HG03159 (cell line): Measurements from ENCODE around the gene GRN.
"Not testable (repeated sequence)": the region's sequence is repeated elsewhere in the genome, so short reads cannot be mapped to it uniquely, and the experiment has no call there.

Experiments
- ATAC-seq: cut with Tn5 transposase; IDR thresholded peaks from one replicate; pipeline ENCODE4 v1.9.1; 2021; ENCODE audit warnings: mild to moderate bottlenecking, moderate library complexity; ENCODE audit not compliant: unreplicated experiment

Gene GRN

DNA sequence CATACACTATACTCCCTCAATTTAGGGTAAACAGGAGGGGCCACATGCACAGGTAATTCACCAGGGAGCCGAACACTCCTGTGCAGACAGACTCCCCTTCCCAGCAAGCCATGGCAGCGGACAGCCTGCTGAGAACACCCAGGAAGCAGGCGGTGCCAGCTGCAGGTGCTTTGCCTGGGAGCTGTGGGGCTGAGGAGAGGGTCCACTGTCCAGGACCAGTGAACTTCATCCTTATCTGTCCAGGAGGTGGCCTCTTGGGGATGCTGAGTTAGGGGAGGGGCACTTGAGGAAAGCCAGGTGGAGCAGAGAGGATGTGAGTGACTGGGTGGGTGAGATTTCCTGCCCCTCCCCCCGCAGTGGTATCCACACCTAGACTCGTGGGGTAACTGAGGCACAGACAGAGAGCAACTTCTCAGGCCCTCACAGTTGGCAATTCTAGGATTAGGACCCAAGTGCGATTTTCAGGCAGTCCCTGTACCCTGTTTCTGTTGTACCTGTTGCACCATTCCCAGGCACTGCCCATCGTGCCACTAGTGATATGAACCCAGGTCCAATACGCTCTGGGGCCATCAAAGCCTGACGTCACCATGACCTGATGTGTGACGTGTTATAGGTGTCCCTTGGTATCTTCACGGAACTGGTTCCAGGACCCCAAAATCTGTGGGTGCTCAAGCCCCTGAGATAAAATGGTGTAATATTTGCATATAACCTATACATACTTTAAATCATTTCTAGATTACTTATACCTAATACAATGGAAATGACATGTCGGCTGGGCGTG lies 1.2 kb downstream of the GRN start:
- no peak for ATAC-seq

DNA sequence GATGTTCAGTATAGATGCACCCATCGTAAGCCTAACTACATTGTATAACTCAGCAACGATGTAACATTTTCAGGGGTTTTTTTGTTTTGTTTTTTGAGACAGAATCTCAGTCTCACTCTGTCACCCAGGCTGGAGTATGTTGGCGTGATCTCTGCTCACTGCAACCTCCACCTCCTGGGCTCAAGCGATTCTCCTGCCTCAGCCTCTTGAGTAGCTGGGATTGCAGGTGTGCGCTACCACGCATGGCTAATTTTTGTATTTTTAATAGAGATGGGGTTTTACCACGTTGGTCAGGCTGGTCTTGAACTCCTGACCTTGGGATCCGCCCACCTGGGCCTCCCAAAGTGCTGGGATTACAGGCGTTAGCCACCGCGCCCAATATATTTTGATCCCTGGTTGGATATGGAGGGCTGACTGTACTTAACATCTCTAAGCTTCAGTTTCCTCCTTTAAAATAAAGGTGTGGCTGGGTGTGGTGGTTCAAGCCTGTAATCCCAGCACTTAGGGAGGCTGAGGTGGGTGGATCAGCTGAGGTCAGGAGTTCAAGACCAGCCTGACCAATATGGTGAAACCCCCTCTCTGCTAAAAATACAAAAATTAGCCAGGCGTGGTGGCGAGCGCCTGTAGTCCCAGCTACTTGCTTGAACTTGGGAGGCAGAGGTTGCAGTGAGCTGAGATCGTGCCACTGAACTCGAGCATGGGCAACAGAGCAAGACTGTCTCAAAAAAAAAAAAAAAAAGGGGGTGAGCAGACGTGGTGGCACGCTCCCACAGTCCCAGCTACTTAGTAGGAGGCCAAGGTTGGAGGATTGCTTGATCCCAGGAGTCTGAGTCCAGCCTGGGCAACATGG lies 2.3 kb downstream of the GRN start:
- not testable (repeated sequence) for ATAC-seq

DNA sequence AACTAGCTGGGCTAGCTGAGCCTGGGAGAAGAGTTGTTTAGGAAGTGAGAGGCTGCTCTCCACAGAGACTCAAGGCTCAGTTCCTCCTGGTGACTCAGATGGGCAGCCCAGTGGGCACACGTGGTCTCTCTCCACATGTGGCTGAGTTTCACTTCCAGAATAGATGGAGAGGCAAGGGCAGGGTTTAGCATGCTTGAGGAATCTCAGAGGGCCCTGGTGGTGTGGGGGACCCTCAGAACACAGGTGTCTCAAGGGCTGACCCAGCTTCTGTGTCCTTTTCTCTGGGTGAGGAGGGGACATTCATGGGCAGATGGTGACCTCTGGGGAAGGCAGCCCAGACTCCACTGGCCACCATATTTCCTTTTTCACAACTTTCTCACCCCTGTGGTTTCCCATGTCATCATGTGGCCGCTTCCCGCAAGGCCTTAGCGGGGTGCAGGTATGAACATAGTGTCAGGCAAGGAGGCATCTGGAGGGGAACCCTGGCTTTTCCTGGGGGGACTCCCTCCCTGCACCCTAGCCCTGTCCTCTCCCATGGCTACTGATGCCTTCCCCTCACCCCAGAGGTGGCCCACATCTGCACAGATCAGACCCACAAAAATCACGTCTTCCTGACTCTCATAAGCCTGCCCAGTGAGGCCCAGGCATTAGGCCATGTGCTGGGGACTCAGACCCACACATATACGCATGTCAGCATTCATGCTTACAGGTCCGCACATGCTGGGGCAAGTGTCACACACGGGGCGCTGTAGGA lies 3.3 kb downstream of the GRN start:
- peak; percentile 55 for ATAC-seq

DNA sequence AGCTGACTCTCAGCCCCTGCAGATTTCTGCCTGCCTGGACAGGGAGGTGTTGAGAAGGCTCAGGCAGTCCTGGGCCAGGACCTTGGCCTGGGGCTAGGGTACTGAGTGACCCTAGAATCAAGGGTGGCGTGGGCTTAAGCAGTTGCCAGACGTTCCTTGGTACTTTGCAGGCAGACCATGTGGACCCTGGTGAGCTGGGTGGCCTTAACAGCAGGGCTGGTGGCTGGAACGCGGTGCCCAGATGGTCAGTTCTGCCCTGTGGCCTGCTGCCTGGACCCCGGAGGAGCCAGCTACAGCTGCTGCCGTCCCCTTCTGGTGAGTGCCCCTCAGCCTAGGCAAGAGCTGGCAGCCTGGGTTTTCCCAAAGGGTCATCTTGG lies 3.9 kb downstream of the GRN start:
- no peak for ATAC-seq

DNA sequence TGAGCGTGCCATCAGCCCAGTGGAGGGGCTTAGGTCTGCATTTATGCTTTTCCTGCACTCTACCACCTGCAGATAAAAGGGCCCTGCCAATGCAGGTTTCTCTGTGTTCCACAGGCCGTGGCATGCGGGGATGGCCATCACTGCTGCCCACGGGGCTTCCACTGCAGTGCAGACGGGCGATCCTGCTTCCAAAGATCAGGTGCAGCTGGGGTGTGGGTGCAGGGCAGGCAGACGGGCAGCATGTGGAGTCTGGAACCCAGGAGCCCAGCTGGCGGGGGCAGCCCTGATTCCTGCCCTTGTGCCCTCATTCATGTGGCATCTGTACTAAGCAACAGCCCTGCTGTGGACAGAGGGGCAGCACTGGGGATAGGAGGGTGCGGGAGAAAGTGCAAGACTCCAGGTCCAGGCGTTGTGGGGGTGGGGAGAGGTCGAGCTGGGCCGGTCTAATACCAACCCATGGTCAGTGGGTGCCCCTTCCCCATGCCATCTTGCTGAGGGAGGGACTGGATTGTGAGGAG lies 4.5 kb downstream of the GRN start:
- no peak for ATAC-seq

DNA sequence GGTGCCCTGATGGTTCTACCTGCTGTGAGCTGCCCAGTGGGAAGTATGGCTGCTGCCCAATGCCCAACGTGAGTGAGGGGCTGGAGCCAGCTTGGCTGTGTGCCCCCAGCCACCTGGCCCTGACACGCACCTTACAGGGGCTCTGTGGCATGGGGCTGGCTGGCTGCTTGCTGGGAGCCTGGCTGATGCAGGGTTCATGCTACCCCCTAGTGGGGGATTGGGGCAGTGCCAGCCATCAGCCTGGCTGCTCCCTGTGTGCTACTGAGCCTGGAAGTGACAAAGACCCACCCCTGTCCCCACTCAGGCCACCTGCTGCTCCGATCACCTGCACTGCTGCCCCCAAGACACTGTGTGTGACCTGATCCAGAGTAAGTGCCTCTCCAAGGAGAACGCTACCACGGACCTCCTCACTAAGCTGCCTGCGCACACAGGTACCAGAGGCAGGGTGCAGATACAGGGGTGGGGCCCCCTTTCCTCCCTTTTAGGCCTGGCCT lies 5.7 kb downstream of the GRN start:
- no peak for ATAC-seq

DNA sequence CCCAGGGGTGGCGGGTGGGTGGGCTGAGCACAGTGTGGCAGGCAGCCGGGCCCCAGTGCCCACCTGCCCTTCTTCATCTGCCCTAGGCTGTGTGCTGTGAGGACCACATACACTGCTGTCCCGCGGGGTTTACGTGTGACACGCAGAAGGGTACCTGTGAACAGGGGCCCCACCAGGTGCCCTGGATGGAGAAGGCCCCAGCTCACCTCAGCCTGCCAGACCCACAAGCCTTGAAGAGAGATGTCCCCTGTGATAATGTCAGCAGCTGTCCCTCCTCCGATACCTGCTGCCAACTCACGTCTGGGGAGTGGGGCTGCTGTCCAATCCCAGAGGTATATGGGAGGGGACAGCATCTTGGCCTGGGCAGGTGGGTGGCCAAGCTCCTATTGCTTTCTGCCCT lies 6.4 kb downstream of the GRN start:
- ATAC-seq = no peak

DNA sequence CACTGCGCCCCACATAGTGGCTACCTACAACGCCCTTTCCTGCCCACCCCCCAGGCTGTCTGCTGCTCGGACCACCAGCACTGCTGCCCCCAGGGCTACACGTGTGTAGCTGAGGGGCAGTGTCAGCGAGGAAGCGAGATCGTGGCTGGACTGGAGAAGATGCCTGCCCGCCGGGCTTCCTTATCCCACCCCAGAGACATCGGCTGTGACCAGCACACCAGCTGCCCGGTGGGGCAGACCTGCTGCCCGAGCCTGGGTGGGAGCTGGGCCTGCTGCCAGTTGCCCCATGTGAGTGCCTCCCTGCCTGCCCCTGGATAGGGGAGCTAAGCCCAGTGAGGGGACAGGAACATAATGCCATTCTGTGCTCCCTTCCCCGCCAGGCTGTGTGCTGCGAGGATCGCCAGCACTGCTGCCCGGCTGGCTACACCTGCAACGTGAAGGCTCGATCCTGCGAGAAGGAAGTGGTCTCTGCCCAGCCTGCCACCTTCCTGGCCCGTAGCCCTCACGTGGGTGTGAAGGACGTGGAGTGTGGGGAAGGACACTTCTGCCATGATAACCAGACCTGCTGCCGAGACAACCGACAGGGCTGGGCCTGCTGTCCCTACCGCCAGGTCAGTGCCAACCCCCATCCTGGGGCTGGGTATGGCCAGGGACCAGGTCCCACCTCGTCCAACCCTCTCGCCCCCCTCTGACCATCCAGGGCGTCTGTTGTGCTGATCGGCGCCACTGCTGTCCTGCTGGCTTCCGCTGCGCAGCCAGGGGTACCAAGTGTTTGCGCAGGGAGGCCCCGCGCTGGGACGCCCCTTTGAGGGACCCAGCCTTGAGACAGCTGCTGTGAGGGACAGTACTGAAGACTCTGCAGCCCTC lies 7.1 kb downstream of the GRN start:
- no peak for ATAC-seq

DNA sequence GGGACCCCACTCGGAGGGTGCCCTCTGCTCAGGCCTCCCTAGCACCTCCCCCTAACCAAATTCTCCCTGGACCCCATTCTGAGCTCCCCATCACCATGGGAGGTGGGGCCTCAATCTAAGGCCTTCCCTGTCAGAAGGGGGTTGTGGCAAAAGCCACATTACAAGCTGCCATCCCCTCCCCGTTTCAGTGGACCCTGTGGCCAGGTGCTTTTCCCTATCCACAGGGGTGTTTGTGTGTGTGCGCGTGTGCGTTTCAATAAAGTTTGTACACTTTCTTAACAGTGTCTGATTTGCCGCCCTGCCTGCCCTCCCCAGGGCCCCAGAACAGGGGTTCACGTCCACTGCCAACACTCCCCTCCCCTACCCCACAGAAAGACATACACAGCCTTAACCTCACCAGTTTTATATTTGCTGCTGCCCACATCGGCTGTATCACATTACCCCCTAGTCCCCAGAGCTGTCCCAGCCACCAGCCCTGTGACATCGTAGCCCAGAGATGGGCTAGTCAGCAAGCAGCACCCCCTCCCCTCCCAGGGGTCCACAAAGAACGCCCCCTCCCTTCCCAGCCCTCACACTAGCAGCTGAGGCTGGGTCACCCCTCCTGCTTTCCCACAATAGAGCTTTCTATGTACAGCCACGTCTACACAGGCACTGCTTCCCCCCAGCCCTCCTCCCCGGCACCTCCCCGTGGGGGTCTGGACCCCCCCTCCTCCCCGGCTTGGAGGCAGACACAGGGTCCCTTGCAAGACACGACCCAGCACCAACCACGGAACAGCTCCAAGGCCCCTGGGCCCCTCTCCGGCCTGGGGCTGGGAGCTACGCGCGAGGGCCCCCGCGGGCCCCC lies 7.9 kb downstream of the GRN start:
- no peak for ATAC-seq

DNA sequence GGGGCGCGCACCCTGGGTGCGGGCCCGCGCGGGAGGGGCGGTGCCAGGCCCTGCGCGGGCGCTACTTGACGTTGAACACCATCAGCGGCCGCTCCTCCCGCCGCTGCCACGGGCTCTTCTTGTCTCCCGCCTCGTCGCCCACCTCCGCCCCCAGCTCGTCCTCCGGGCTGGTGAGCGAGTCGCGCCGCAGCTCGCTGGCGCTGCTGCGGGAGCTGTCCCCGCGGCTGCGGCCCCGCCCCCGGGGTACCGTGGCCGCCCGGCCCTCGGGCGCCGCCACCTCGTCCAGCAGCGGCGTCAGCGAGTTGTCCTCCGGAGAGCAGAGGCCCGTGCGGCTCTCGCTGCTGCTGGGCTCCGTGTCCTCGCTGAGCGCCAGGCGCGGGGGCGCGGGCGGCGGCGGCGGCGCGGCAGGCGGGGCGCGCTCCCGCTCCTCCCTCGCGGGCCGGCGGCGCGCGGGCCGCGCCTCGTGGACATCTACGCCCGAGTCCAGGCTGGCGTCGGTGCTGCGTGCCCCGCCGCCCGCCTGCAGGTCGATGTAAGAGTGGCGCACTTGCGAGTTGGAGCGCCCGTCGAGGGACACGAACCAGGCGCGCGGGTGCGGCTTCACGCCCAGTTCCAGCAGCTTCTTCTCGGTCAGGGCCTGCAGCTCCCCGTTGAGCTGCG lies 8.7 kb downstream of the GRN start:
- ATAC-seq = no peak

DNA sequence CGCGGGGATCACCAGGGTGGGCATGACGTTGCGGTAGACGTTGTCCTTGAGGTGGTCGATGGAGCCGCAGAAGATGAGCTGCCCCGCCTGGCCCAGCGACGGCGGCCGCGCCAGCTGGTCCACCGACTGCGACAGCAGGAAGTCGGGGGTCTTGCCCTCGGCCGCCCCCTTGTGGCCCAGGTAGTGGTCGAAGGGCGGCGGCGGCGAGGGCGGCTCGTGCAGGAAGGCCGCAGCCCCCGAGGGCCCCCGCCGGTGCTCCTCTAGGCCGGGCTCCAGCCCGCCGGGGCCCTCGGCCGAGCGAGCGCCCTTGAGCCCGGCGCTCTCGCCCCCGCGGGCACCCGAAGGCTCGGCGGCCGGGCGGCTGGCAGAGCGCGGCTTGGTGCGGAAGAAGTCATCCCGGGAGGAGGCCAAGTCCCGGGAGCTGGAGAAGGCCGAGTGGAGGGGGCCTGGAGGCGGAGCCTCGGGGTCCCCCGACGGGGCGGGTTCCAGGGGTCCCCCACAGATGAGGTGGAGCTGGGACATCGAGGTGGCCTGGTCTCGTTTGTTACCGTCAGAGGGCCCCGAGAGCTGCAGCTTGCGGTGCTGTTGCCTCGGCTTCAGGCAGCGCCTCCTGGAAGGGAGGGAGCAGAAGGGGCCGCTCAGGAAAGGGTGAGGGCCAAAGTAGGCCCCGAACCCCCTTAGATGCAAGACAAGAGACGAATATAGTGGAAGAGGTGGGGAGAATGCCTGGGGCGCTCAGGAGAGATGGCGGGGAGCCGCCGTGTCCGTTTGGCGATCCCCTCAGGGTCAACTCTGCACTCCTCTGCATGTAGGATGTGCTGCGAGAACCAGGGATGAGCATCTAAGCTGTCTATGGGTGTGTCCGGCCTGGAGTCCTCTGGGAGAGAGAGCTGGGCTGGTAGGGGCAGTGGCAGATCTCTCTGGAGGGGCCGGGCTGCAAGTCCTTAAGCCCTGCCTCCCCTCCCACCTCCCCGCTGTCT lies 9.8 kb downstream of the GRN start:
- ATAC-seq = no peak

DNA sequence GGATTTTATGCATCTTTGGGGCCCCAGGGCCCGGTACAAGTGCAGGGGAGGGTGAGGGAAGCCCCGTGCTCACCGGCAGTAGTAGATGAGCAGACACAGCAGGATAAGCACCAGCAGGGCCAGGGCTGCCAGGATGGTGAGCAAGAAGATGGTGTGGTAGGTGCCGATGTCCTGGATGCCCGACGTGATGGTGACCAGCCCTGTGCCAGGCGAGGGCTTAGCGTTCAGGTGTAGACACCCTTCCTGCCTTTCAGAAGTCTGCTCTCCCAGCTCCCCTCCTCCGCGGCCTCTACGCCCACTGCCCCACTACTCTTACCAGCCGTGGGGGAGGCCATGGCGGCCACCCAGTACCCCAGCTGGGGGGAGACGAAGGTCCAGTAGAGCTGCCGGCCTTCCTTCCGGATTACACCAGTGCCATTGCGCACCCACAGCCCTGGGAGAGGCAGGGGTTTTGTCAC lies 10.6 kb downstream of the GRN start:
- ATAC-seq = no peak

DNA sequence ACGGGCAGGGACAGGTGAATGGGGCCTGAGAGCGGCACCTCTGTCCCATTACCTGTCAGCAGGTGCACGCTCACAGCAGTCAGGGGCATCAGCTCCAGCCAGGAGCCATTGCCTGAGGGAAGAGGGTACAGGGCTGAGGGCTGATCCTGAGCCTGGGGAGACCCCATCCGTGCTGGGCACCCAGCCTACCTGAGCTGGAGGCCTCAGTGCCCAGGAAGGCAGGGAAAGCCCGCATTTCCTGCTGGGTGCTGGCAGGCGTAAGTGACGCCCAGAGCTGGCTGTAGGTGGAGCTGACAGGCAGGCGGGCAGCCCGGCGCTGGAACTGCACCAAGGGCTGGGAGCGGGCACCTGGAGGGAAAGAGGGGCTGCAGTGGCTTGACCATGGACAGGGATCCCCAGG lies 11.1 kb downstream of the GRN start:
- ATAC-seq = no peak

DNA sequence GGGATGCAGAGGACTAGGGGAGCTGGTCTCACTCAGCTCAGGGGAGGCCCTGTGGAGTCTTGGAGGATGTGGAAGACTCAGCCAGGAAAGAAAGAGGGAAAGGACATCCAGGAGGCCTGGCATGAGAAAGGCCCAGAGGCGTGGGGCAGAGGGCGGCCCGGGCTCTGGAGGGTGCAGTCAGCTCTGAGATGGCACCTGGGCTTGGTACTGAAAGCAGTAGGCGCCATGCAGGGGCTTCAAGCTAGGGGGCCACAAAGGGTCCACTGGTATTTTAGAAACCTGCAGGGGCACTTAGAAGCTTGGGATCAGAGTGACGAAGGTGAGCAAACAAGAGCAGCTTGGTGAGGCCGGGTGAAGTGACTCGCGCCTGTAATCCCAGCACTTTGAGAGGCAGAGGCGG lies 13.0 kb downstream of the GRN start:
- ATAC-seq = no peak

DNA sequence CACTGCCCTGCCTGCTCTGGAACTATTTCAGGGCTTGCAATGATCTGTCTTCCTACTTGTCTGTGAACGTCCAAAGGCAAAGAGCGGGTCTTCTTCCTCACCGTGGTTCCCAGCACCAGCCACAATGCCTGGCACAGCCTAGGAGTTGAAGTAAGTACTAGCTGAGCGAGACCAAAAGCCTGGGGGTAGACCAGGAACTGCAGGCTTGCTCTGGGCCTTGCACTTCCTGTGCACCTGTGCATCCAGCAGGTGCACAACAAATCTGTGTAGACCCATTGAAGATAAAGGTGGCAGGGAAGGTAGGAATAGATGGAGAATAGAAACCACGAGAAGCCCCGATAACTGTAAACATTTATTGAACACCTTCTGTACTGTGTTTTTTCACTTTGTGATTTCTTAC lies 13.9 kb downstream of the GRN start:
- no peak for ATAC-seq

DNA sequence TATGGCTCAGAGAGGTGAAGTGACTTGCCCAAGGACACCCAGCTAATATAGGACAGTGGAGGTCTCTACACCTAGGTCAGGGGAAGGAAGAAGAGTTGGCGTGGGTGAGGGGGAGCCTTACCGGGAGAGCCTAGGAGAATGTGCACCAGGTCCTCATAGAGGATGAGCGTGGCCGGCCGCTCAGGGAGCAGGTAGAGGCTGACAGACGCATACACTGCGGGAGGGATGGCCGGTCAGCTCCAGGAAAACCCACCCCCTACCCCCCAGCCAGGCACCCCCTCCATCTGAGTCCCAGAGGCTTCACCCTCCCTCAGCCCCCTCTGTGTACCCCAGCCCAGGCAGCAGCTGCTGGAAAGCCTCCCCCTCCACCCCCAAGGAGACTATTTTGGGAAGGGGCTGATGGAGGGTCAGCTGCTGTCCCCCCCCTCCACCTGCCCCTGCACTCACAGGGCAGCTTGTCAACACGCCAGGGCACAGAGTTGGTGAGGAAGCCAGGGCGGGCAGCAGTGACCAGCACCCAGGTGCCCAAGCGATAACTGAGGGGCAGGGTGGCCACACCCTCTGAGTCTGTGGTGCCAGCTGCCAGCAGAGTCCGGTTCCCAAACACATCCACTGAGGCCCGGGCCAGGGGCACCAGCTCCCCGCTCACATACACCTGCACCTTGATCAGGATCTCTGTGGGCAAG lies 14.5 kb downstream of the GRN start:
- ATAC-seq = no peak

DNA sequence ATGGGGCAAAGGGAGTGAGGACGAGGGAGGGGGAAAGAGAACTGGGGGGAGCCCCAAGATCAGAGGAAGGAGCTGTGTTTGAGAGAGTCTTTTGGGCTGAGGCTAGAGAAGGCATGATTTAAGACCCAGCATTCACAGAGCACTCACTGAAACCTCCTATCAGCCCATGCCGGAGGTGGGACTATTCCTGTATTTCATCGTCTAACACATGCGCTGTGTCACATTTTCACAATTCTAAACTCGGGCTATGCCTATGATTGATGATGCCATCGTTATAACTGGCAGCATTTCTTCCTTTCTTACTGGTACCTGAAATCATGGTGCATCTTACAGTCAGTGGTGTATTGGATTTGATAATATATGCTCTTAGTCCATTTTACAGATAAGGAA lies 15.0 kb downstream of the GRN start:
- no peak for ATAC-seq
